ENCODE results near the gene TMEM233.
"Not testable (repeated sequence)": the region's sequence is repeated elsewhere in the genome, so short reads cannot be mapped to it uniquely, and the experiment has no call there.

Gene TMEM233

GRCh38 chr12:119609358-119609757, 15.8 kb downstream of the TMEM233 start:
- DNase-seq = no peak

DNA sequence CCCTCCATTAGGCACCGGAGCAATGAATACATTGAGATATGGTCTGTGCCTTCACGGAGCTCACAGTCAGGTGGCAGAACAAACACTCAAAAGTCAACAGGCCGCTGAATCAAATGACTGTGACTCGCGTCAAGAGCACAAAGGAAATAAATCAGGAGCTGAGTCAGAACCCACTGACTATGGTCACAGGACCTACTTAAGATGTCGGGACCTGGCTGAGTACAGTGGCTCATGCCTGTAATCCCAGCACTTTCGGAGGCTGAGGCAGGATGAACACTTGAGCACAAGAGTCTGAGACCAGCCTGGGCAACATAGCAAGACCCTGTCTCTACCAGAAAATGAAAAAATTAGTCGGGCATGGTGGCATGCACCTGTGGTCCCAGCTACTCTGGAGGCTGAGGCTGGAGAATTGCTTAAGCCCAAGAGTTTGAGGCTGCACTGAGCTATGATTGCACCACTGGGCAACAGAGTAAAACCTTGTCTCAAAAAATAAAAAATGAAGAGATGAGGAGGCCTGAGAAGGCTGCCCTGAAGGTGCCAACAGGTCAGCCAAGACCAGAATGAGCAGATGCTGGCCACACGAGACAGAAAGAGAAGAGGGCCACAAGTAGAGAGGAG, 19.9 kb downstream of the TMEM233 start:
- no peak for DNase-seq

- no peak for DNase-seq
Observed at GRCh38 chr12:119614705-119615104, 21.1 kb downstream of the TMEM233 start.

DNA sequence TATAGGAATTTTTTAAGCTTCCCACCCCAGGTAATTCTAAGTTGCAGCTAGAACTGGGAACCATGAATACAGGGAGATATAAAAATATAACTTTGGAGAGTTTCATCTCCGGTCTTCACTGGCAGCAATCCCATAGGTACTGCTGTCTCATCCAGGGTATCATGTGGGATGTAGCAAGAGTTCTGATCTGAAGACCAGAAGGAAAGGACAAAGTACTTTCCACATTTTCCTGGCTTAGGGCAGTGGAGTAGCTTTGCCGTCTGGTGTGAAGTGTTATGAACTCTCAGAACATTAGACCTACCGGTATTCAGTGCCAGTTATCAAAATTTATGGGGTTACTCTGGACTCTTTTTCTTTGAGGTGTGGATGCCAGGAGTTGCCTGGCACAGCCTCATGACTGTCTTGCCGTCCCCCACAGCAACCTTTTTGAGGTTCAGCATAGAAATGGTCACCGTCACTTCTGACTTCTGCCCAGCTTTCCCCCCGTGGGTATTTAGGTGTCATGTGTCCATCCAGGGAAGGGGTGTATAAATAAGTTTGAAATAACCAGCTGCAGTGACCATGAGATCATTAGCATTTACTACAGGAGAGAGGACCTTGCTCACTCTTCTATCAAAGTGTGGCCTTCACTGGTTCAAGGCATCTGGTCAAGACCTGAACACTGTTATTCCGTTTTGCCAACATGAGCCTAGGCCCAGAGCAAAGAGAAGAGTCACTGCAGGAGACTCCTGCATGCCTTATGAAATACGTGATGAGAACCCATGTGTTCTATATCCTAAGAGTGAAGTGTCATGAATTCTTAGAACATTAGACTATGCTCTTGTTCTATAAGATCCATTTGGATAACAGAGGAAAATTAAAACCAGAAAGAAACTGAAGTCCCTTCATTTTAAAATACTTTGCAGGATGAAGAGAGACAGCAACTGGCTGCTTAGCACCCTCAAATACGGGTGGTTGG, 22.2 kb downstream of the TMEM233 start:
- DNase-seq = no peak

DNA sequence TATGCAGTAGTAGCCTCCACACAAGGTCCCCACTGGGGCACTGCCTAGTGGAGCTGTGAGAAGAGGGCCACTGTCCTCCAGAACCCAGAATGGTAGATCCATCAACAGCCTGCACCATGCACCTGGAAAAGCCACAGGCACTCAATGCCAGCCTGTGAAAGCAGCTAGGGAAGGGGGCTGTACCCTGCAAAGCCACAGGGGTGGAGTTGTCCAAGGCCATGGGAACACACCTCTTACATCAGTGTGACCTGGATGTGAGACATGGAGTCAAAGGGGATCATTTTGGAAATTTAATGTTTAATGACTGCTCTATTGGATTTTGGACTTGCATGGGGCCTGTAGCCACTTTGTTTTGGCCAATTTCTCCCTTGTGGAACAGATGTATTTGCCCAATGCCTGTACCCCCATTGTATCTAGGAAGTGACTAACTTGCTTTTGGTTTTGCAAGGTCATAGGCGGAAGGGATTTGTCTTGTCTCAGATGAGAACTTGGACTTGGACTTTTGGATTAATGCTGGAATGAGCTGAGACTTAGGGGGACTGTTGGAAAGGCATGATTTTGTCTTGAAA, 24.8 kb downstream of the TMEM233 start:
- DNase-seq = not testable (repeated sequence)

DNA sequence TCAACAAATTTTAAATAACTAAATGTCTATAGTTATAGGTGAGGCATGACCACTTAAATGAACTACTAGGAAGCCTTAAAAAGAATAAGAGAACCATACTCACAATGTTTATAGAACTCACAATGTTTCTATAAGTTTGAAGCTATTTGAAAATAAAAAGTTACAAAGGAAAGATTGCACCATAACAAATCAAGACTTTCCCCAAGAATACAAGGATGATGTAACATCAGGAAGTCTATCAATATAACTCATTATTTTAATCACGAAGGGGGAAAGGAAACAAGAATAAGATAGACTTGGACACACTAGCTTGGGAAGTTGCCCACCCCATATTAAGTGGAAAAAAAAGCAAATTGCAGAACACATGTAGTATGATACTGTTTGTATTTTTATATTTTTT, 26.9 kb downstream of the TMEM233 start:
- no peak for DNase-seq

- no peak for DNase-seq
Observed at GRCh38 chr12:119621878-119622277, 28.3 kb downstream of the TMEM233 start.

GRCh38 chr12:119624966-119625365, 31.4 kb downstream of the TMEM233 start:
- DNase-seq = peak; percentile 5

GRCh38 chr12:119627019-119627643, 33.6 kb downstream of the TMEM233 start:
- no peak for DNase-seq

- DNase-seq = no peak
Observed at GRCh38 chr12:119627686-119628085, 34.1 kb downstream of the TMEM233 start.

DNA sequence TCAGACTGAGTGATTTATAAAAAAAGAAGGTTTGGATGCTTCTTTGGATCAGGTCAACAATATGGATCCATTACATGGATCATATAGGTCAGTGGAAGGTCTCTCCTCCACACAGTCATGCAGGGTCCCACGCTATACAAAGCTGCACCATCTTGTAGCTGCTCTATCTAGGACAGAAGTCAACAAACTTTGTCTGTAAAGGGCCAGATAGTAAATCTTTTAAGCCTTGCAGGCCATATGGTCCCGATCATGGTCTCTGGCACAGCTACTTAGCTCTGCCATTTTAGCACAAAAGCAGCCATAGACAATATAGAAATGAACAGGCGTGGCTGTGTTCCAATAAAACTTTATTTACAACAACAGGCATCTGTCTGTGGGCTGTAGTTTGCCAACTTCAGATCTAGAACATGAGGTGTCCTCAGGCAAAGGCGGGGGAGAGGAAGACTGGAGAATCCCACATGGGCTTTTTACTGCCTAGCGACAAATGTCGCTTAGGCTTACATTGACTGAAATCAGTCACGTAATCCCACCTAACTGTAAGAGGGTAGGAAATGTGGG, 36.7 kb downstream of the TMEM233 start:
- no peak for DNase-seq

GRCh38 chr12:119630962-119631550, 37.5 kb downstream of the TMEM233 start:
- DNase-seq = no peak

- peak; percentile 9 for DNase-seq
Observed at GRCh38 chr12:119631930-119632678, 38.5 kb downstream of the TMEM233 start.

DNA sequence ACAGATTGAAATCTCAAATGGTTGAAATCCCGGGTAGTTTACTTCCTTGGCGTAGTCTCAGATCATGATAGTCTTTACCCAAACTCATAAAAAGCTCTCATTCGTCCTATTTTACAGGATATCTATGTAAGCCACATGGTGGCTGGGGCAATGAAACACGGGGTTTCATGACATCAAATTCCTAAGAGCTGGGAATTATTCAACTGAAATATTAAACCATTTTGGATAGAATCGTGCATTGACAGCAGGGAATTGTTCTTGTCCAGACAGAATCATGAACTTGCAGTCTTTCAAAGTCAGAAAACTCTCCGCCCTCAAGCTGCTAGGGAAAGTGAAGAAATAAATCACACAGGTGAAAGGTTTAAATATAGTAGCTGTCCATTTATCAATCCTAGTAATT, 41.2 kb downstream of the TMEM233 start:
- DNase-seq = no peak

DNA sequence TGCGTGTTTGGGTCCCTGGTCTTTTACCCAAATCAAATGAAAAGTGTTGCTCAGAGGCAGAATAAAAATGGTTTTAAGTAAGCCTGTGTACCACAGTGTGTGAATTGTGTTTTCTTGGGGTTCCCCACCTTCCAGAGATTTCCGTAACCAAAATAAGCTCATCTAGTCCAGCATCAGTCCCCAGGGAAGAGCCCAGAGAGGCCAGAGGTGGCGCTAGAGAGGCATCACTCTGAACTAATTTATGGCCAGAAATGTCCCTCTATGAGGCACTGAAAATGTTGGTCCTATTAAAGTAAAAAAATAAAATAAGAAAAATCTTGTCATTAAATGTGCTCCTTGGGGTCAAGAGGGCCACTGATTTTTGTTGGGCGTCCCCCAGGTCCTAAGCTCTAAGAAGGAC, 49.4 kb downstream of the TMEM233 start:
- DNase-seq = no peak

- DNase-seq = no peak
Observed at GRCh38 chr12:119644930-119645329, 51.4 kb downstream of the TMEM233 start.

- DNase-seq = no peak
Observed at GRCh38 chr12:119645535-119646059, 52.0 kb downstream of the TMEM233 start.

DNA sequence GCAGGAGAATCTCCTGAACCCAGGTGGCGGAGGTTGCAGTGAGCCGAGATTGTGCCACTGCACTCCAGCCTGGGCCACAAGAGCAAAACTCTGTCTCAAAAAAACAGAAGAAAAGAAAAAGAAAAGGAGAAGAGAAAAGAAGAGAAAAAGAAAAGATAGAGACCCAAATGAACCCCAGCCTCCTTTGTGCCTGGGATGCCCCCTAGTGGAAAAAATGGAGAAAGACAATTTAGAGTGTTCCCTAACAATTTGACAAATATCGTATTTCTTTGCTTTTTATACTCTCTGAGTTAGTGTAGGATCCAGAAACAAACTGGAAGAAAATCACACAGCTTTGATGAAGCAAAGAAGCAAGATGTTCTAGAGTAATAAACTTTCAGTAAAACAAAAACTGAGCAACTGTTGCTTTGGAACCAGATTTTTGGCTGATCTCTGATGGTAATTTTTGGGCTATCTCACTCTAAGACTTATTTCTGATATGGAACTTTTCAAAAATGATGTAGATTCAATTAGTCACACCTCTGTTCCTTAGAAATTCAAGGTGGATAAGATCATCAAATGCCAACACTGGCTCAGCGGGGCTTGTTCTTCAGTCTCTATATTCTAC, 55.7 kb downstream of the TMEM233 start:
- DNase-seq = no peak

DNA sequence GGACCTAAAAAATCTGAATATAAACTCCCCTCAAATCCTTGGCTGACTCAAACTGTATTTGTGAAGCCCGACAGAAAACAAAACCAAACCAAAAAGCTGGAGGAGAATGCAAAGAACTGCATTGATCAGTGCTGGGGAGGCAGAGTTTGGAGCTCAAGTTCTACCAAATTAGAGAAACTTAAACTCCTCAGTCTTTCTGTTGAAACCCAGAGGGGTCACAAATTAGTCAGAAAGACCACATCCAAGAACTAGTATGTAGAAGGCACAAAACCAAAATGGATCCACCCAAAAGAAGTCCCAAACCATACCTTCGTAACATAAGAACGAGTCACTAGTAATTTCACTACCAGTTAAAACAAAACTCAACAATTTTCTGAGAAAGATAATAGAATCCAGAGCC, 59.1 kb downstream of the TMEM233 start:
- DNase-seq = no peak

DNA sequence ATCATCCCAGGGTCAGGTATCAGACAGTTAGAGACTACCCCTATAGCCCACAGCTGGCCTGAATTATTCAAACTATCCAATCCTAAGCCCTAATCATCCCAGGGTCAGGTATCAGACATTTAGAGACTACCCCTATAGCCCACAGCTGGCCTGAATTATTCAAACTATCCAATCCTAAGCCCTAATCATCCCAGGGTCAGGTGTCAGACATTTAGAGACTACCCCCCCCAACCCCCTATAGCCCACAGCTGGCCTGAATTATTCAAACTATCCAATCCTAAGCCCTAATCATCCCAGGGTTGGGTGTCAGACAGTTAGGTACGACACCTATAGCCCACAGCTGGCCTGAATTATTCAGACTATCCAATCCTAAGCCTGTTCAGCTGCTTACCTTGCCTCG, 63.4 kb downstream of the TMEM233 start:
- DNase-seq = not testable (repeated sequence)

DNA sequence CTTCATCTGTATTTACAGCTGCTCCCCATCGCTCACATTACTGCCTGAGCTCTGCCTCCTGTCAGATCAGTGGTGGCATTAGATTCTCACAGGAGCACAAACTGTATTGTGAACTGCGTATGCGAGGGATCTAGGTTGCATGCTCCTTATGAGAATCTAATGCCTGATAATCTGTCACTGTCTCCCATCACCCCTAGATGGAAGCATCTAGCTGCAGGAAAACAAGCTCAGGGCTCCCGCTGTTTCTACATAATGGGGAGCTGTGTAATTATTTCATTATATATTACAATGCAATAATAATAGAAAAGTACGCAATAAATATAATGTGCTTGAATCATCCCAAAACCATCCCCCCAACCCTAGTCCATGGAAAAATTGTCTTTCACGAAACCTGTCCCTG, 64.6 kb downstream of the TMEM233 start:
- not testable (repeated sequence) for DNase-seq

Measured in fibroblast of skin of abdomen (primary cell).